CMK (cell line): ENCODE measurements around the gene PRDM13.
"Not testable (repeated sequence)": the region's sequence is repeated elsewhere in the genome, so short reads cannot be mapped to it uniquely, and the experiment has no call there.

Experiments used
- DNase-seq: peaks from one replicate; pipeline ENCODE4 v3.0.0-alpha.2; 2010; ENCODE audit warnings: low read depth

PRDM13 gene

DNA sequence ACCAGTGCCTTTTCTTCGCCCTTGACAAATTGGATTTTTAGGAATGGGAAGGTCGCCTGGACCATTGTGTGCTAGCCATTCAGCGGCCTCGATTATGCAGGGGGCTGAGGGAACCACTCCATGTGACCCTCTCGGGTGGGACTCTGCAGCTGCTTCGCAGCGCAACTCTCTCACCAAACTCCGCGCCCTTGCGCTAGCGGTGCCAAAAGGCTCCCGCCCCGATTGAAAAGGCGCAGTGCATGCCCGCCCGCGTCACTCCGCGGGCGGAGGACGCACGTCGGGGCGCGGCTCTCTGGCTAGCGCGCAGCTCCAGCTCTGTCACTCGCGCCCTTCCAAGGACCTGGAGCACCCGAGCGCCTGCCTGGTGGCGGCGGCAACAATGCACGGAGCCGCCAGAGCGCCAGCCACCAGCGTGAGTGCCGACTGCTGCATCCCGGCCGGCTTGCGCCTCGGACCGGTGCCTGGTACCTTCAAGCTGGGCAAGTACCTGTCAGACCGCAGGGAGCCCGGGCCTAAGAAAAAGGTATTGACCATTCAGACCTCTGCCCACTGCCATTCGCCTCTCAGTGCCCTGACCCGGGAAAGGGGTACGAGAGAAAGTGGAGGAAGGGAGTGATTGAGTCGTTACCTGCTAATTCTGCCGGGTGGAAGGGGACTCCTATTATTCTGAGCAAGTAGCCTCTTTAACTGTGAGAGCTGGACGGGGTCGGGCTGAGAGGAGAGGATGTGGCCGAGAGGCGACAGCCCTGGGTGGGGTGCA lies at the start of gene PRDM13:
PRDM13 (plus strand) TSS at position 178 of the 760 bp plus-strand sequence; CDS start at position 380, 202 bp downstream.
- no peak for DNase-seq

DNA sequence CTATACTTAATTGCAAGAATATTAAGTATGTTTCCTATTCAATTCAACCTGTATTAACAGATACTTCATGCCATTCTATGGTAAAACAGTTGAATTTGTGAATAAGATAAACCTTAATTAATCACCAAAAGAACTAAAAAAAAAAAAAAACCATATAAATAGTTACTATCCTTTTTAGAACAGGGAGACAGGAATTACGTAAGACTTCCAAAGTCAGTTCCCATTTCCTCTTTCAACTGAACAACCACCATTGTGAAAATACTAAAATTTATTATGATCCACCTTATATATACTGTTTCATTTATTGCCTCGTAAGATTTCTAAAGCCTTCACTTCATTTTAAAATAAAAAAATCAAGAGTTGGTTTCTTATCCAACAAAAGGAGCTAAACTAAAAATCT lies 47.6 kb upstream of the PRDM13 start:
- DNase-seq: no peak

DNA sequence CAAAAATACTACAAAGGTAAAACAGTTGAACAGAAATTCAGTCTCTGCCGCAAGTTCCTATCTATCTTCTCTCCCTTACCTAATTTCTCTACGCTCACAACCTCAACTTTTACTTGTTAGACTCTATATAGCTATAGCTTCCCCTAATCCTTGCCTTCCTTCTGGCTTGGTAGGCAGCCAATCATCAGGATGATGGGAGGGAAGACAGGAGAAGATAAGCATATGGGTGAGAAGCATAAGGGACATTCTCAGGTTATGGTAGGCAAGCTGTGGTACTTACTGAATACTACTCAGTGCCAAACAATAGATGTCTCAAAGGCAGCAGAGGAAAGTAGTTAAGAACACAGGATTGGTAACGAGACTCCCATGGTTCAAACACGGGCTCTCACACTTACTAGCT lies 46.0 kb upstream of the PRDM13 start:
- no peak for DNase-seq

DNA sequence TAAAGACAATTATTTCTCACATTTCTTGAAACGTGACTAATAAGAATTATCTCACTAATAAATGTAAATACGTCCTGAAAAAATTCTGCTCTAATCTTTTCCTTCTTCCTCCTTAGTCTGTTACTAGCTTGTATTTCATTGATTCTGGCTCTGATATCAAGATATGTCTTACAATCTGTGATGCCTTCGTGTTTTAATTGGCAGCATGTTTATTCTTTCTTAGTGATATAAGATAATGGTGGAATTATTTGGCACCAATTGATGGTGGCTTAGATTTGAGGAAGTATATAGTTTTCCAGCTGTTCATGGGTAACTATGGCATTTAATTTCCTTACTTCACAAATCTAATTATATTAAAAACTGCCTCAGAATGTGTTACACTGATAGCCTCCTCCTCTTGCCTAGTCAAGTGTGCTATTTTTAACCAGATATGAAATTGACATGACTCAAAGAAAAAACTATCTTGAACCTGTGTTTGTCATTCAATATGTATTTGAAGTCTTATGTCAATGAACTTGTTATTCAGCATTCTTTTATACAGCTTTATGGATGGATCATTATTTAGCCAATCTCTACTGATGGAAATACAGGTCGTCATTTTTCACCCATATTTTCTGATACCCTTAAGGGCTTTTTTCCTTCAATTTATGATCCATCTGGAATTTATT lies 43.4 kb upstream of the PRDM13 start:
- no peak for DNase-seq

DNA sequence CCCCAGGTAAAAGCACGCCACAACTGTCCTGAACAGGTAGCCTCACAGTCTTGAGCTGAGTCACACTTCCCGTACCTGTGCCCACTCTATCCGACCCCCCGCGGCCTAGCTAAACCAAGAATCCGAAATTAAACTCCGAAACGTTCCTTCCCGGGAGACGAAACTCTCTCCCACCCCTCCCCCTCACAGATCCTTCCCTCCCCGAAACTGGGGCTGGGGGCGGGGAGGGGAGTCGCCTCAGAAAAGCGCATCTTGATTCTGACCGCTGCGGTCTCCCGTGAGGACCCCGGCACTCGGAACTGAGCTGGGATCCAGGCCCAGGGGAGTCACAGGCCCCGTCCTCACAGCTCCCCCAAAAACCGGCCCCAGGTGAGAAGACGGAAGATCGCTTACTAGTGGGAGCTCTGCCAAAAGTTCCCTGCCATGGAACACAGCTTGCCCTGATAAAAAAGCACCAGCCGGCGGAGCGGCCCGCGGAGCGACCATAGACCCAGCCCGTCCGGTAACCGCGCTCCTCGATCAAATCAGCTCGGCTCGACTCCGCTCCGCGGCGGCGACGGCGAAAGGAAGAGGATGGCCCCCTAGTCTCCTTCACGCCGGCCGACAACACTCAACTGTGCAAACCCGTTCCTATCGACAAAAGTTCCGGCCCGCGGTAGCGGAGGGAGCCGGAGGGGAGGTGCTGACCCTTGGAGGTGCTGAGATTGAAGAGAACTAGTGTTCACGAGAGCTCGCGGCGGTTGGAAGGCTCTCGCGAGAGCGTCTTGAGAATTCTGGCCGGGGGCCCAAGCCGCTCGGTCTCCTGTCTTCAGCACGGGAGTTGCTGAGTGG lies 38.3 kb upstream of the PRDM13 start, which contains the start of gene CCNC:
CCNC (minus strand) TSS at position 558 of the 831 bp plus-strand sequence; CDS start at position 425, 133 bp downstream.
- peak; percentile 86 for DNase-seq

DNA sequence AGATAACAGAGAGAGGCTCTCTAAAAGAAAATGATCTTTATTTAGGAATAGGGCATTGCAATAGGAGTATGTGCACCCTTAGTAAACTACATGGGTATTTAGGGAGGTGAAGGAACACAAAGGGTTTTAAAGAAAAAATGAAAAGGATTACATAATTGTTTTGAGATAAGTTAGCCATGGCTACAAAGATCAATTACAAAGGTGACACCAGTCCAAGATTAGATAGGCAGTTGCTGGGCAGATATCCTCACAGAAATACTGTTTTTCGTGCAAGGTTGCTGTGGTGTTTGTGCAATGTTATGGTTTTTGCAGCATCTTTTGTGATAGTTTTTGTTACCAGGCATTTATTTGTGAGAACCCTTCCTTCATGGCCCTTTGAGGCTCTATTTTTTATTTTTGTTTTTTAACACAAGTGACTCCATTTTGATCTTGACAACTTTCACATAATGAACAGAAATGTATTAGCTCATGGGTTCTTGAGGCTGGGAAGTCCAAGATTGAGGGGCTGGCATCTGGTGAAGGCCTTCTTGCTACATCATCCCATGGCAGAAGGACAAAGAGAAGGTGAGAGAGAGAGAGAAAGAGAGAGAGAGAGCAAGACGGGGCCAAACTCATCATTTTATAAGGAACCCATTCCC lies 32.5 kb upstream of the PRDM13 start:
- DNase-seq: no peak

DNA sequence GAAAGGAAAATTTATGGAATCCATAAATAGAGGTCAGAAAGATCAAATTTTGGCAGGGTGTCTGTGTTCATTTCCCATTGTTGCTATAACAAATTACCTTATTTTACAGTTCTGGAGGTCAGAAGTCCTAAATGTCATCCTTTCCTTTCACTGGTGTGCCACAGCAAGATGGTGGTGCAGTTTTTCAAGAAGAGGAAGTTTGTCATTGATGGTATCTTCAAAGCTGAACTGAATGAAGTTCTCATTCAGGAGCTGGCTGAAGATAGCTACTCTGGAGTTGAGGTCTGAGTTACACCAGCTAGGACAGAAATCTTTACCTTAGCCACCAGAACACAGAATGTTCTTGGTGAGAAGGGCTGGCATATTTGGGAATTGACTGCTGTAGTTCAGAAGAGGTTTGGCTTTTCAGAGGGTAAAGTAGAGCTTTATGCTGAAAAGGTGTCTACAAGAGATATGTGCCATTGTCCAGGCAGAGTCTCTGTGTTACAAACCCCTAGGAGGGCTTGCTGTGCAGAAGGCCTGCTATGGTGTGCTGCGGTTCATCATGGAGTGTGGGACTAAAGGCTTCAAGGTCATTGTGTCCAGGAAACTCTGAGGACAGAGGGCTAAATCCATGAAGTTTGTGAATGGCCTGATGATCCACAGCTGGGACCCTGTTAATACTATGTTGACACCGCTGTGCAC lies 30.9 kb upstream of the PRDM13 start:
- peak; percentile 25 for DNase-seq

DNA sequence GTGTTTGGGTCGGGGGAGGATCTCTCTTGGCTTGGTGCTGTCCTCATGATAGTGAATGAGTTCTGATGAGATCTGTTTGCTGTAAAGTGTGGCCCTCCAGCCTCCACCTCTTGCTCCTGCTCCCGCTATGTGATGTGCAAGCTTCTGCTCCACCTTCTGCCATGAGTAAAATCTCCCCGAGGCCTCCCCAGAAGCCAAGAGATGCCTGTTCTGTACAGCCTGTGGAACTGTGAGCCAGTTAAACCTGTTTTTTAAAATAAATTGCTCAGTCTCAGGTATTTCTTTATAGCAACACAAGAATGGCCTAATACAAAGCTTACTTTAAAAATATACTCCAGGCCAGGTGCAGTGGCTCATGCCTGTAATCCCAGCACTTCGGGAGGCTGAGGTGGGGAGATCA lies 26.9 kb upstream of the PRDM13 start:
- no peak for DNase-seq

DNA sequence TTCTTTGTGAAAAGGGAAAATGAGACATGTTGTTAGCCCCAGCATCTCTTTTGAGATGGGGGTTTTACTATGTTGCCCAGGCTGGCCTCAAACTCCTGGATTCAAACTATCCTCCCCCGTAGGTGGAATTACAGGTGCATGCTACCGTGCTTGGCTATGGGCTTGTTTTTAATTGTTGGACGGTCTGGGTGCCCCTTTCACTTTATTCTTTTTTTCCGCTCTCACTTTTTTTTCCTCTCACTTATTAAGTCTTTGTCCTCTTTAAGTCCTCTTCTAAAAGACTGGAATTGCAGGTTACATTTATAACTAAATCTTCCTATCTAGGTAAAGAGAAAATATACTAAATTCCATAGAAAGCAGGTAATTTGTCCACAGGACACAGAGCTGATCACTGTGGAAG lies 18.8 kb upstream of the PRDM13 start:
- no peak for DNase-seq

DNA sequence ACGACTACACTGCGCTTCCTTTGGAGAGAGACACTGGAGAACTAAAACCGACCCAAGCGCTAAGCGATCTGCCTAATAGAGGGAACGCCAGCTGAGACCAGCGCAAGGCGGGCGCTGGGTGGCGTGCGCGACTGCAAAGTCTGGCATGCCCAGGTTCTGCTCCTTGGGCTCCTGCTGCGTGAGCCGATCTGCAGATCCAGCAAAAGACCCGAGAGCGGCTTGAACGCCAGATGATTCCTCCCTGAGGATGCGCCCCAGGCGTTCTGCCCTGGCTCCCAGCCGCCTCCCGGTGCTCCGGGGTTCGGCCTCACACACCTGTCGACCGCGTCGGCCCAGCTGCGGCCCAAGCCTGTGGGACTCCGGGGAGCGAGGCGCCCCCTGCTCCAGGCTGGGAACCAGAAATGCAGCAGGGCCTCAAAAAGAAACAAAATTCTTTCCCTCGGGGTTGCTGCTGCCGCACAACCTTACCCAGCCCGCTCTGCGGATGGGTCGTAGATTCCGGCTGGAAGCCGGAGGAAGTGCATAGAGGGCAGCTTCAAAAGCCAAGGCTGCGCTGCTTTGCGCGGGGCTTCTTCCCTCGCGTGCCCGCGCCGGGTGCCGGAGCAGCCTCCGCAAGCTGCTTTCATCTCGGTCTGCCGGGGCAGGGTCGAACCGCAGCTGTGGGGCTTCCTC lies 17.9 kb upstream of the PRDM13 start:
- no peak for DNase-seq

DNA sequence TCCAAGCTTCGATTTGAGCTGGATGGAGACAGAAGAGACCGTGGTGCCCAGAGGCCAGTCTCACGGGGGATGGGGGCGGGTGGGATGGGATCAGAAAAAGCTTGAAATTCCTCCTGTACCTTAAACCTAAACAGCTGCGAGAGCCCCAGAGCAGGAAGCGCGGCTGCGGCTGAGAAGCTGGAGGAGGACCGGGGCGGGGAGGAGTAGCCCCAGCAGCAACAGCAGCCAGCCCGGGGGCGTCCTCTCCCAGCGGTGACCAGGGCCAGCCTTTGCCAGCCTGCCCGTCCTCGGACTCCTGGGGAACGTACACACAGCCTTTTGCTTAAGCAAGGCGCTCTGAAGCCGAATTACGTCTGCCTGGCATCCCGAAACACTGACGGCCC lies 17.4 kb upstream of the PRDM13 start:
- no peak for DNase-seq

DNA sequence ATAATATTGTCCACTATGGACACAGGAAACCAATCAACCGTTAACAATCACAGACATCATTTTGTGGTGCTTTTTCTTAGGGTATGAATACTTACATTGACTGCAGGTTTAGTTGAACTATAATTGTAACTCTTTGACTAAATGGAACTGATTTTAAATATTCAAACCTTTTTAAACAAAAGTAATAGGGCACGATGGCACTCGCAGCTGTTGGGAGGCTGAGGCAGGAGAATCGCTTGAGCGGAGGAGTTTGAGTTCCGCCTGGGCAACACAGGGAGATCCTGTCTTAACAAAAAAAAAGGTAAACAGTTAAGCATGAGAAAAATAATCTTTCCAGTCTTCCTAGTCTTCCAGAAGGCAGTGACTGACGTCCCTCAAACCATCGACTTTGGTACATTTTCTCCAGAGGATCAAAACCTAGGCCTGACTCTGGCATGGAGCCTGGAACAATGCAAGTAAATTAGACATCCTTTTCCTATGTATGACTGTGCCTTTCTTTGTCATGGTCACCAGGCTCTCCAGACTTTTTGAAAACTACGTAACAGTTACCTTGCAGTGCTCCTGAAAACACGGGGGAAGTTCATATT lies 16.6 kb upstream of the PRDM13 start:
- no peak for DNase-seq

DNA sequence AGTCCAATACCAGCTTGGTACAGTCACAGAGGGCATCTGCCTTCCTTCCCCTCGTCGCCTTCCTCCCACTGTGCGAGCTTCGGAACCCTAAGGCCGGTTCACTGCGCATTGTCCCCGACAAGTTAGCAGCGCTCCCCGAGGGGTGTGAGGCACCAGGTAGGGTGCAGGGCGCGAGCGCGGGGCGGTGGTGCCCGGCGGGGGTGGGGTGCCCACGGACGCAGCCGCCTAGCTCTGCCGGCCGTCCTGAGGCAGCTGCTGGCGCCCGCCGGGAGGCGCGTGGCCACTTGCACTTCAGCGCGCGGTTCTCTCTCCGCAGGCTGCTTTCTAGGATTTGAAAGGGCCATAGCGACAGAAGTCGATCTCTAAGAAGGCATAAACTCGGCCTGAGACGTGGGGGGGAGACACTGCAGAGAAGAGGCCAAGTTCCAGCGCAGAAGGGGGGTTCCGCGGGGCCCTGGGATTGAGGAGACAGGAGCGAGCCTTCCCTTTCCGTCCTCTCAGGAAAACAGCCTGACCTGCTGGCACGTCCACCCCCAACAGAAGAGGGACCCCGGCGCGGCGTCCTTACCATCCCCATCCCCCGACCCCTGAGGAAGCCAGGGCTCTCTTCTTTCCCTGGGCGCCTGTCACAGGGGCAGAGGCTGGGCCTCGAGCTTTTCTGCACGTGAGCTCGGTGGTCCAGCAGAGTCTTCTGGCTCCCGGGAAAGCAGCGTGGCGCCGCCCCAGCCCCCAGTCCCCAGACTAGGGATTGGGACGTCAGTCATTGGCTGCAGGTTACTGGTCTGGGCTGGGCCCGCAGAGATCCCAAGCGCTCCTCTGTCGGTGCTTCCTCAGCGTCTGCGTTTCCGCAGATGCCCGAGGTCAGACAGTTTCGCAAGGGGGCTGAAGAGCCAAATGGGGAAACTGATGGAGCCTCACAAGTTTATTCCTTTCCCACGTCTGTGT lies 15.6 kb upstream of the PRDM13 start:
- DNase-seq: no peak

DNA sequence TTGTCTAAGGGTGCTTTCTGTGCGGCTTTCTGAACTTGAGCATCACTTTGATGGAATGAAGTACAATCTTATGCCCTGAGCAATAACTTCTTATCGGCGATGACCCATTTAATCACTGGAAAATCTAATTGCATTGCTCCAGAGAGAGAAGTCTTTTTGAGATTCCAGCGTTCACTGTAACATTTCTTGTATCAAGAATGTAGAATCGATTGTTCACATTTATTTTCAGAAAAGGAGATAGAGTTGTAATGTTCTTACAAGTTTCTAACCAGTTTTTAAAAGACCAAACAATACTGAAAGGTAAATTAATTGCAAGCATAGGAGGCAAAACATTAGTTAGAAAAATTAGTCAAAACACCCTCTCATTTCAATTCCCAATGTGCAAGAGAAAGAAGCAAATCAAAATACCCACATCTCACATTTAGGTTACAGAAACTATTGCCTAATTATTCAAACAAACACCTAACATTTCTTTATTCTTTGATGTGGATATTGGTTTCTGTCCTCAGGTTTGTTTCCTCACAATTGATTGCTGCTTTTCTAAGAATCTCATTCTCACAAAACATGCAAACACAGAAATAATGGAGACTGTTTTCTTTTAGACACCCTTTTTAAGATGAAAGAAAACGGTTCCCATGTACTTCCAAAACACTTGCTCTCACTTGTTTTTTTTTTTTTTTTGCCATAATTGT lies 14.8 kb upstream of the PRDM13 start:
- DNase-seq: no peak

DNA sequence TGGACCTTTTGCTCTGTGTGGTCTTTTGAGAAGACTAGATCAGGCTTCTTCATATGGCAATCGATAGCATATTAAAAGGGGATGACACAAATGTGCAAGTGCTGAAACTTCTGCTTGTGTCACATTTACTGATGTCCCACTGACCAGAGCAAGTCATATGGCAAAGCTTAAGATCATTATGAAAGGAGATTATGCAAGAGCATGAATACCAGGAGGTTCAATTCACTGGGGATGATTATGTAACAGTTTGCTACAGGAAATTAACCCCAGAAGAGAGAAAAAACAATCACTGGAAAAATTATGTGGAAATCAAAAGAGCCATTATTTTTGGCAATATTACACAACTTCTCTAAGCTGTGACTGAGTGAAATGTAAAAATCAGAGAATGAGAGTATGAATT lies 13.7 kb upstream of the PRDM13 start:
- DNase-seq: no peak

DNA sequence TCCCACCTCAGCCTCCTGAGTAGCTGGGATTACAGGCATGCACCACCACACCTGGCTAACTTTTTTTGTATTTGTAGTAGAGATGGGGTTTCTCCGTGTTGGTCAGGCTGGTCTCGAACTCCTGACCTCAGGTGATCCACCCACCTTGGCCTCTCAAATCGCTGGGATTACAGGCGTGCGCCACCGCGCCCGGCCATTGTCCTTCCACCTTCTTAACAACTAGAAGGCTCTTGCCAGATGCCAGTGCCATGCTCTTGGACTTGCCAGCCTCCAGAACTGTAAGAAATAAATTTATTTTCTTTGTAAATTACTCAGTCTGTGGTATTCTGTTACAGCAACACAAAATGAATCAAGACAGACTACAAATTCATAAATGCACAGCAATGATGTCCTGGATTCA lies 11.9 kb upstream of the PRDM13 start:
- DNase-seq: not testable (repeated sequence)

DNA sequence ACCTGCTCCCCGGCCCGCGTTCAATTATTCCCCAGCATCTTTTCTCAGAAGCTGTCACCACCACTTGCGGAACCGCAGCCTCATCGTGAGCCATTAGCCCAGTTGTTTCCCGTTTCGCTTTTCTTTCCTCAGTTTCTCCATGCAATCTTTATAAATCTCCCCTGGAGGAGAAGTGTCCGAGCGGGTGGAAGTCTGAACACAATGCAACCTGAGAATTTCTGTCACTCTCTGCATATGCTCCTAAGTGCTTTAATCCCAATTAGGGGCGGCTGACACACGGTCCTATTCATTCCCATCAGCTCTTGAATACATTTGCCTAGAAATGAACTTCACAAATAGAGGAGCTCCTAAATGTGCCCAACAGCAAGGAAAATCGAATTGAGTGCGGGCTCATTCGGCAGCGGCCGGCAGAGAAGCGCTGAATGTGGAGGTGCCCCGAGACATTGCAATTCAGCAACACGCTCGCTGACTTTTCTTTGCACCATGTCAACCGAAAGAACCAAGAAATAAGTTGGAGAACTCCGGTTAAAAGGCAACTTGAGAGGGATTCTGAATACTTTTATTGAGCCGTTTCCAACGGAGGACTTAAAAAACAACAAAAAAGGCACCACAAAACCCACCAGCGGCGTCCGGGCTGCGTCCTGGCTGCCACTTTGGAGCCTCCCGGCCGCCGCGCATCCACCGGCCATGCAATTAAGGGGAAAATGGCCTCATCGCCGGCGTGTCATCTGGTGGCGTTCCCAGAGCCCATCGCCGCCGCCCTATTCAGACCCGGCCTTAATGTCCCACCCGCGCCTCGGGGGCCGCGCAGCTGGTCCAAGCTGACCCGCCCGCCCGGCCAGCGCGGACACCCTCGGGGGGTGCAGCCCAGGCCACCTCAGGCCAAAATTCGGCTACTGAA lies 3.9 kb upstream of the PRDM13 start:
- DNase-seq: no peak
